ENCODE results near the gene GCLC.

The GCLC gene

GRCh38 chr6:53447865-53448264 is 97.0 kb downstream of the GCLC start:
- no peak for DNase-seq (ENCODE audit: low read depth in 2 of 2)

Measured in stimulated activated CD4-positive, alpha-beta T cell treated with anti-CD3 and anti-CD28 coated beads, Interleukin-12 subunit alpha, Interleukin-12 subunit beta, amount 100 ng/mL, for 24 hours (primary cell).